ENCODE results near the gene TENT4B. TPM values are rescaled to one million over a fixed set of nuclear protein-coding genes. Genes with fewer than 3 reads are reported as not detected.

TENT4B gene
- total and polyA plus RNA-seq, 7 donors, result 3.6 to 23.5 (median 14.9) TPM

DNA sequence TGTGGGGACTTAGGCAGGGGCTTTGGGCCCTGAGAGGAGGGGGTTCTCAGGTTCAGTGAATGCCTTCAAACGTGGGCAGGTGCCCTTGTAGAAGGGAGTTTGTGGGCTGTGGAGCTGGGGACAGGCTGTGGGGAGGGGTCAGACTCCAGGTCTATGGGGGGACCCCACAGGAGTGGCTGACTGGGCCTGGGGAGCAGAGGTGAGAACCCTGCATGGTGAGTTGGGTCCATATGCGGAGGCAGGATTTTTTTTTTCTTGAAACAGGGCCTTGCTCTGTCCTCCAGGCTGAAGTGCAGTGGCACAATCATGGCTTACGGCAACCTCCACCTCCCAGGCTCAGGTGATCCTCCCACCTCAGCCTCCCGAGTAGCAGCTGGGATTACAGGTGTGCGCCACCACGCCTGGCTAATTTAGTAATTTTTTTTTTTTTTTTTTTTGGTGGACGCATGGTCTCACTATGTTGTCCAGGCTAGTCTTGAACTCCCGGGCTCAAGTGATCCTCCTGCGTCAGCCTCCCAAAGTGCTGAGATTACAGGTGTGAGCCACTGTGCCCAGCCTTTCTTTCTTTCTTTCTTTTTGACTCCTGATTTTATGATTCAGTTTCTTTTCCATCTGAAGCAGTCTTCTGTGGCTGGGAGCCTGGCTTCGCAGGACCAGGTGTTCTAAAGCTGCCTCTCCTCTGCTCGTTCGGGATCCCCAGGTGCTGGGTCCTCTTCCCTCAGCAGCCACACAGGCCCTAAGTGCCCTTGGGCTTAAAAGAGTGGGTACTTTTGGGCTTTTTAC, 94.2 kb downstream of the TENT4B start:
- Histone ChIP-seq H3K27ac (no peak overlapping the region), H3K9me3 (no peaks in the 10 kb centered on the region), H3K4me1 (peaks cover 0 to 19% (median 17%) of the 10 kb centered on the region in 4 donors), H3K4me3 (no peak overlapping the region), H3K27me3 (no peaks in the 10 kb centered on the region), H3K36me3 (no peaks in the 10 kb centered on the region)
- peak; percentile 61 for DNase-seq
- no peak for TF ChIP-seq POLR2A (IDR thresholded peaks at IDR 0.05)
- TF ChIP-seq POLR2AphosphoS5 (IDR thresholded peaks at IDR 0.05), result no peak
- TF ChIP-seq CTCF (IDR thresholded peaks at IDR 0.05), result no peak
- TF ChIP-seq EP300 (IDR thresholded peaks at IDR 0.05), result no peak
- 91 to 94% methylated on average over 12 of the region's 12 CpGs for WGBS, 2 donors
- intact Hi-C loops (cut with DNase I), result loop anchor here (5.0 to 10.0 kb wide), 3 partner anchors 67 to 417 kb away; partner anchors contain the start of gene BRD7

DNA sequence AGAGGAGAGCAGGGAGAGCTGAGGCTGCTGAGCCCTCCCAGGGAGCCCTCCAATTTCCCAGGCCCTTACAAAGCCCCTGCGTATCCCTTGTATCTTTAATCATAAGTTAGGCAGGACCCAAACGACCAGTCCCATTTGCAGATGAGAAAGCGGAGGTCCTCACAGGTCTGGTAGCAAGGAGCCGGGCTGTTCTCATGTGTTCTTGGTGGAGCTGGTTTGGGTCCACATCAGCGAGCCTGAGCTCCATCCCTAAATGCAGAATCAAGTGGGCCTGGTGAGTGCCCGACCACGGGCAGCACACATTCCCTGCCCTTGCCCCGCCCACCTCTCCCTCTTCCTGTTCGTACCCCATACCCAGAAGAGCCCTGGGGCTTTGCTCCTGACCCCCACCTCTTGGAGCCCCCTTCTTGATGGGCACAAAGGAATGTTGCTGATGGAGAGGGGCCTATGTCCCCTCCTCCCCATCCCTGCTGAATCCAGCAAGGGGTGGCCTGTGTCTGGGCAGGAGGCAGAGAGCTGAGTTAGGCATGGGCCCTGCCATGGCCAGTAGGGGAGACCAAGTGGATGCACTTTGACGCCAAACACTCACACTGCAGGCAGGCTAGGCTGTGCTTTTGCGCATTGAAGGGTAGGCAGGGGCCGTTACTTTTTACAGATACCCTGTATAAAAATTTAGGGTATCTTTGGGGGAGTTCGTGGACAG, 95.0 kb downstream of the TENT4B start:
- H3K27me3 ChIP-seq, result no peaks in the 10 kb centered on the region
- H3K4me1 ChIP-seq, result peaks cover 0 to 19% (median 17%) of the 10 kb centered on the region in 4 donors
- peak; percentile 59 for DNase-seq
- TF ChIP-seq CTCF (IDR thresholded peaks at IDR 0.05), result no peak
- no peak for TF ChIP-seq POLR2AphosphoS5 (IDR thresholded peaks at IDR 0.05)
- no peak for TF ChIP-seq EP300 (IDR thresholded peaks at IDR 0.05)
- no peak for TF ChIP-seq POLR2A (IDR thresholded peaks at IDR 0.05)
- 73 to 86% methylated on average over 13 of the region's 13 CpGs for WGBS, 2 donors
- no peaks in the 10 kb centered on the region for H3K9me3 ChIP-seq
- intact Hi-C loops (cut with DNase I), result loop anchor here (5.0 to 10.0 kb wide), 3 partner anchors 67 to 417 kb away; partner anchors contain the start of gene BRD7
- H3K36me3 ChIP-seq, result no peaks in the 10 kb centered on the region
- no peak overlapping the region for H3K27ac ChIP-seq
- no peak overlapping the region for H3K4me3 ChIP-seq

DNA sequence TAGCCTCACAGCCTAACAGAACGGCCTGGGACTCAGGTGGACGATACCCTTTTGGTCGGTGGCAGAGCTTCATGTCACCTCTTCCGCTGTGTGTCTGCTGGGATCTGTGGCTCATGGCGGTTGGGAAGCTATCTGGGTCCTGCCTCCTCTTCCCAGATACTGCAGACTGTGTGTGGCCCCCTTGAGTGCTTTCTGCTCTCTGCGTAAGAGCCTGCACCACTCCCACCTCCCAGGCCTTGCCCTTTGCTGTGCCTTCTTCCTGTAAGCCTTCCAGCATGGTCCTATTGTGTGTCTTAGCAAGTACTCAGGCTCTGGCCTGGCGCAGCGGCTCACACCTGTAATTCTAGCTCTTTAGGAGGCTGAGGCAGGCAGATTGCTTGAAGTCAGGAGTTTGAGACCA, 95.7 kb downstream of the TENT4B start:
- 96 to 98% methylated on average over 8 of the region's 8 CpGs for WGBS, 2 donors
- H3K27me3 ChIP-seq, result no peaks in the 10 kb centered on the region
- TF ChIP-seq CTCF (IDR thresholded peaks at IDR 0.05), result no peak
- TF ChIP-seq POLR2A (IDR thresholded peaks at IDR 0.05), result no peak
- TF ChIP-seq POLR2AphosphoS5 (IDR thresholded peaks at IDR 0.05), result no peak
- TF ChIP-seq EP300 (IDR thresholded peaks at IDR 0.05), result no peak
- intact Hi-C loops (cut with DNase I), result loop anchor here (5.0 to 10.0 kb wide), 3 partner anchors 66 to 416 kb away; partner anchors contain the start of gene BRD7
- H3K4me1 ChIP-seq, result peaks cover 0 to 19% (median 17%) of the 10 kb centered on the region in 4 donors
- H3K9me3 ChIP-seq, result no peaks in the 10 kb centered on the region
- H3K27ac ChIP-seq, result no peak overlapping the region
- H3K4me3 ChIP-seq, result no peak overlapping the region
- no peak for DNase-seq
- no peaks in the 10 kb centered on the region for H3K36me3 ChIP-seq

GRCh38 chr16:50251375-50252081, 98.4 kb downstream of the TENT4B start:
- Histone ChIP-seq H3K4me3 (no peak overlapping the region), H3K27ac (no peak overlapping the region), H3K36me3 (no peaks in the 10 kb centered on the region), H3K27me3 (no peaks in the 10 kb centered on the region), H3K9me3 (no peaks in the 10 kb centered on the region), H3K4me1 (peaks cover 0 to 6% (median 5%) of the 10 kb centered on the region in 4 donors)
- 87 to 88% methylated on average over 15 of the region's 15 CpGs for WGBS, 2 donors
- intact Hi-C loops (cut with DNase I), result no loop called here
- TF ChIP-seq EP300 (IDR thresholded peaks at IDR 0.05) (no peak), POLR2AphosphoS5 (IDR thresholded peaks at IDR 0.05) (no peak), POLR2A (IDR thresholded peaks at IDR 0.05) (no peak), CTCF (IDR thresholded peaks at IDR 0.05) (no peak)
- no peak for DNase-seq

Data from sigmoid colon (tissue), 7 donors.